Lung (tissue), 12 donors: ENCODE data around the gene PPM1H. TPM values are rescaled to one million over a fixed set of nuclear protein-coding genes. Genes with fewer than 3 reads are reported as not detected.
"Not testable (repeated sequence)": the region's sequence is repeated elsewhere in the genome, so short reads cannot be mapped to it uniquely, and the experiment has no call there.

Experiments used
- ATAC-seq: fragments of 200-7000 bp; cut with Tn5 transposase; one replicate; pipeline ENCODE4 v1.9.1; 2020; ENCODE audit warnings: moderate number of reproducible peaks; ENCODE audit not compliant: insufficient read depth, low FRiP score
- DNase-seq, 3 donors: peaks; one replicate each; pipeline ENCODE4 v3.0.0-alpha.2; 2013 to 2017
- H3K27ac ChIP-seq, 2 donors: one replicate each; pipeline ENCODE4 v1.5.1; 2013; ENCODE audit warnings: mild to moderate bottlenecking in 2 of 2, moderate library complexity in 2 of 2, control low read depth in 1 of 2, inconsistent platforms in 1 of 2, low read depth in 1 of 2, low read length in 1 of 2
- H3K27me3 ChIP-seq, 3 donors: one replicate each; pipeline ENCODE4 v1.5.1; 2013; ENCODE audit warnings: low read length in 2 of 3; ENCODE audit not compliant: control insufficient read depth in 3 of 3, insufficient read depth in 3 of 3
- H3K36me3 ChIP-seq, 4 donors: one replicate each; pipeline ENCODE4 v1.5.1; 2013; ENCODE audit warnings: low read length in 4 of 4, mild to moderate bottlenecking in 1 of 4, moderate library complexity in 1 of 4; ENCODE audit not compliant: control insufficient read depth in 4 of 4, insufficient read depth in 4 of 4
- H3K4me1 ChIP-seq, 5 donors: one replicate each; pipeline ENCODE4 v1.5.1; 2013; ENCODE audit warnings: low read length in 5 of 5, mild to moderate bottlenecking in 2 of 5, moderate library complexity in 1 of 5; ENCODE audit not compliant: control insufficient read depth in 5 of 5, insufficient read depth in 5 of 5
- H3K4me3 ChIP-seq: one replicate; pipeline ENCODE4 v1.5.1; 2013; ENCODE audit warnings: mild to moderate bottlenecking, control low read depth, moderate library complexity
- H3K9ac ChIP-seq, 2 donors: one replicate each; pipeline ENCODE4 v1.5.1; 2013; ENCODE audit warnings: low read length in 2 of 2, control low read depth in 1 of 2; ENCODE audit not compliant: insufficient read depth in 1 of 2
- H3K9me3 ChIP-seq, 4 donors: one replicate each; pipeline ENCODE4 v1.5.1; 2013; ENCODE audit warnings: low read length in 3 of 4, mild to moderate bottlenecking in 1 of 4, moderate library complexity in 1 of 4; ENCODE audit not compliant: control insufficient read depth in 4 of 4, insufficient read depth in 3 of 4
- CTCF ChIP-seq: IDR thresholded peaks from 2 replicates; pipeline ENCODE4 v1.5.1; 2012; ENCODE audit warnings: mild to moderate bottlenecking; ENCODE audit errors: control extremely low read depth, extremely low read depth
- WGBS, 2 donors: extraction: QIAGEN DNeasy Blood & Tissue Kit; methylation state at CpG; one replicate each; pipeline ENCODE4 v1.1.7; 2013; 5-methylcytosine and 5-hydroxymethylcytosine counted together
- polyA plus RNA-seq, 2 donors: library from polyadenylated mRNA; stranded (reverse); fragments of 200-250 nt; gene quantifications; one replicate each; pipeline ENCODE4 v1.2.1, GENCODE V29; 2013
- total RNA-seq, 2 donors: library from RNA; depleted of rRNA in 1 of 2; stranded (reverse); fragments of >200 nt in 1 of 2; gene quantifications; one replicate each; pipeline ENCODE4 v1.2.1, GENCODE V29; 2014 to 2021
- donor health status: control.
- donor health status: control.
- donor health status: Bipolar disorder and iron deficiency.
- donor health status: healthy.
- donor health status: DM: yes; HTN: yes; CAD: no.

Gene PPM1H
- total and polyA plus RNA-seq, 4 donors = 2.0 to 11.2 (median 5.7) TPM

- ATAC-seq (peak; percentile 58), DNase-seq (peak; percentile 59 to 85 (median 77))
- Histone ChIP-seq H3K9ac (no peak overlapping the region), H3K27me3 (peaks cover 0 to 5% (median 0%) of the 10 kb centered on the region in 3 donors), H3K9me3 (no peaks in the 10 kb centered on the region), H3K36me3 (no peaks in the 10 kb centered on the region), H3K27ac (no peak overlapping the region), H3K4me1 (peaks cover 4 to 8% (median 6%) of the 10 kb centered on the region in 5 donors), H3K4me3 (no peak overlapping the region)
- TF ChIP-seq CTCF = peak; percentile 31
- 8 to 10% methylated on average over 18 of the region's 18 CpGs for WGBS, 2 donors
Observed at GRCh38 chr12:62813031-62813829, 121.7 kb downstream of the PPM1H start.

GRCh38 chr12:62811481-62811880 lies 123.5 kb downstream of the PPM1H start:
- H3K9ac ChIP-seq, H3K9me3 ChIP-seq, DNase-seq, ATAC-seq, H3K4me3 ChIP-seq, H3K27me3 ChIP-seq, H3K27ac ChIP-seq, H3K4me1 ChIP-seq, H3K36me3 ChIP-seq: not testable (repeated sequence)
- 67 to 77% methylated on average over 4 of the region's 4 CpGs for WGBS, 2 donors

GRCh38 chr12:62808166-62808879 lies 126.6 kb downstream of the PPM1H start:
- peaks cover 0 to 5% (median 0%) of the 10 kb centered on the region in 3 donors for H3K27me3 ChIP-seq
- 90 to 94% methylated on average over 4 of the region's 4 CpGs for WGBS, 2 donors
- no peak for TF ChIP-seq CTCF
- no peaks in the 10 kb centered on the region for H3K36me3 ChIP-seq
- DNase-seq (no peak), ATAC-seq (no peak)
- peaks cover 0 to 4% (median 3%) of the 10 kb centered on the region in 5 donors for H3K4me1 ChIP-seq
- H3K4me3 ChIP-seq = no peak overlapping the region
- H3K9me3 ChIP-seq = peaks cover 0 to 1% (median 0%) of the 10 kb centered on the region in 4 donors
- no peak overlapping the region for H3K27ac ChIP-seq
- H3K9ac ChIP-seq = no peak overlapping the region

- no peak overlapping the region for H3K4me3 ChIP-seq
- no peak for TF ChIP-seq CTCF
- 98 to 100% methylated on average over 2 of the region's 2 CpGs for WGBS, 2 donors
- no peaks in the 10 kb centered on the region for H3K4me1 ChIP-seq
- peaks cover 0 to 5% (median 0%) of the 10 kb centered on the region in 3 donors for H3K27me3 ChIP-seq
- no peak overlapping the region for H3K9ac ChIP-seq
- no peaks in the 10 kb centered on the region for H3K36me3 ChIP-seq
- no peak overlapping the region for H3K27ac ChIP-seq
- H3K9me3 ChIP-seq = peaks cover 0 to 1% (median 0%) of the 10 kb centered on the region in 4 donors
- no peak for DNase-seq
- no peak for ATAC-seq
Observed at GRCh38 chr12:62806893-62807292, 128.1 kb downstream of the PPM1H start.
